ENCODE results near the gene SETDB1. TPM values are rescaled to one million over a fixed set of nuclear protein-coding genes. Genes with fewer than 3 reads are reported as not detected.

The SETDB1 gene
- total and polyA plus RNA-seq, 2 of the 13 experiments (the other 11 are each of a cell fraction or from before 2014, with no cell fraction given): 33.1 to 34.6 TPM

GRCh38 chr1:150981177-150981804 is 55.1 kb downstream of the SETDB1 start (continued):
- TF ChIP-seq IRF9 (CRISPR knock-in tag; IDR thresholded peaks at IDR 0.05; ENCODE audit: borderline replicate concordance) (0 out of 2 replicates have a peak, but pooled peaks have one; percentile 16), ZFYVE20 (CRISPR knock-in tag; IDR thresholded peaks at IDR 0.05; ENCODE audit: borderline replicate concordance, low read depth) (no peak), ZNF652 (CRISPR knock-in tag; IDR thresholded peaks at IDR 0.05; ENCODE audit: borderline replicate concordance, low read depth) (no peak), ZNF672 (CRISPR knock-in tag; IDR thresholded peaks at IDR 0.05) (no peak), HMGXB3 (CRISPR knock-in tag; IDR thresholded peaks at IDR 0.05; ENCODE audit: borderline replicate concordance) (peak; percentile 28; the same call in 1 of the 2 replicates), SMYD3 (CRISPR knock-in tag; IDR thresholded peaks at IDR 0.05) (no peak), ZFP62 (CRISPR knock-in tag; IDR thresholded peaks at IDR 0.05) (no peak), ELK4 (CRISPR knock-in tag; IDR thresholded peaks at IDR 0.05; ENCODE audit: borderline replicate concordance) (no peak), MEIS2 (CRISPR knock-in tag; IDR thresholded peaks at IDR 0.05) (no peak), ZBTB44 (CRISPR knock-in tag; IDR thresholded peaks at IDR 0.05) (no peak), BCLAF1 (IDR thresholded peaks at IDR 0.05) (no peak), HINFP (CRISPR knock-in tag; IDR thresholded peaks at IDR 0.05; ENCODE audit: low read depth) (peak; percentile 30; the same call in 1 of the 2 replicates), MYNN (CRISPR knock-in tag; IDR thresholded peaks at IDR 0.05; ENCODE audit: low read depth) (no peak), ZBTB21 (CRISPR knock-in tag; IDR thresholded peaks at IDR 0.05) (no peak)
